ENCODE measurements around the gene KLF17.

KLF17 gene

DNA sequence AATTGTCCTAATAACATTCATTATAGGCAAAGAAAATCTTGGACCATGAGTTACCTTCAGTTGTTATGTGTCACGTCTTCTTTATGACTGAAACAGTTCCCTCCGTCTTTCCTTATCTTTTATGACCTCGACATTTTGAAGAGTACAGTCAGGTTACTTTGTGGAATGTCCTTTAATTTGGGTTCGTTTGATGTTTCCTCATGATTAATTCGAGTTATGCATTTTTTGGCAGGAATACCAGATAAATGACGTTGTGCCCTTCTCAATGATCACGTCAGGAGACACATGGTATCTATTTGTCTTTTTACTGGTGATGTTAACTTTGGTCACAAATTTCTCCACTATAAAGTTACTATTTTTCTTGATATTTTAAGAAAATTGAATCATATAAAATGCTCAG, 17.3 kb upstream of the KLF17 start:
- Histone ChIP-seq H4K20me1 (ENCODE audit: control insufficient read depth, insufficient read depth, low read depth, low read length) (no peaks in the 10 kb centered on the region), H3K27ac (ENCODE audit: low read depth, low read length) (no peak overlapping the region), H3K4me1 (ENCODE audit: control insufficient read depth, low read length) (no peaks in the 10 kb centered on the region), H3K4me3 (ENCODE audit: low read length) (no peak overlapping the region), H3K36me3 (ENCODE audit: control insufficient read depth, low read length) (no peaks in the 10 kb centered on the region), H3F3A (ENCODE audit: control insufficient read depth, insufficient read depth) (no peaks in the 10 kb centered on the region), H3K27me3 (ENCODE audit: control insufficient read depth, low read length) (no peaks in the 10 kb centered on the region), H3K79me2 (ENCODE audit: control insufficient read depth, low read length) (no peaks in the 10 kb centered on the region), H3K4me2 (ENCODE audit: low read length) (no peak overlapping the region), H3K9me2 (replicated peaks; ENCODE audit: control insufficient read depth, low read length) (no peaks in the 10 kb centered on the region), H3K9me3 (ENCODE audit: control insufficient read depth, insufficient read depth, low read length) (no peaks in the 10 kb centered on the region)
- no peak for TF ChIP-seq EZH2phosphoT487 (IDR thresholded peaks at IDR 0.05; ENCODE audit: borderline replicate concordance, low read length)
- TF ChIP-seq, protein P1, sequence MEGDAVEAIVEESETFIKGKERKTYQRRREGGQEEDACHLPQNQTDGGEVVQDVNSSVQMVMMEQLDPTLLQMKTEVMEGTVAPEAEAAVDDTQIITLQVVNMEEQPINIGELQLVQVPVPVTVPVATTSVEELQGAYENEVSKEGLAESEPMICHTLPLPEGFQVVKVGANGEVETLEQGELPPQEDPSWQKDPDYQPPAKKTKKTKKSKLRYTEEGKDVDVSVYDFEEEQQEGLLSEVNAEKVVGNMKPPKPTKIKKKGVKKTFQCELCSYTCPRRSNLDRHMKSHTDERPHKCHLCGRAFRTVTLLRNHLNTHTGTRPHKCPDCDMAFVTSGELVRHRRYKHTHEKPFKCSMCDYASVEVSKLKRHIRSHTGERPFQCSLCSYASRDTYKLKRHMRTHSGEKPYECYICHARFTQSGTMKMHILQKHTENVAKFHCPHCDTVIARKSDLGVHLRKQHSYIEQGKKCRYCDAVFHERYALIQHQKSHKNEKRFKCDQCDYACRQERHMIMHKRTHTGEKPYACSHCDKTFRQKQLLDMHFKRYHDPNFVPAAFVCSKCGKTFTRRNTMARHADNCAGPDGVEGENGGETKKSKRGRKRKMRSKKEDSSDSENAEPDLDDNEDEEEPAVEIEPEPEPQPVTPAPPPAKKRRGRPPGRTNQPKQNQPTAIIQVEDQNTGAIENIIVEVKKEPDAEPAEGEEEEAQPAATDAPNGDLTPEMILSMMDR (IDR thresholded peaks at IDR 0.05; ENCODE audit: low read depth, low read length, poor library complexity, severe bottlenecking), result no peak

DNA sequence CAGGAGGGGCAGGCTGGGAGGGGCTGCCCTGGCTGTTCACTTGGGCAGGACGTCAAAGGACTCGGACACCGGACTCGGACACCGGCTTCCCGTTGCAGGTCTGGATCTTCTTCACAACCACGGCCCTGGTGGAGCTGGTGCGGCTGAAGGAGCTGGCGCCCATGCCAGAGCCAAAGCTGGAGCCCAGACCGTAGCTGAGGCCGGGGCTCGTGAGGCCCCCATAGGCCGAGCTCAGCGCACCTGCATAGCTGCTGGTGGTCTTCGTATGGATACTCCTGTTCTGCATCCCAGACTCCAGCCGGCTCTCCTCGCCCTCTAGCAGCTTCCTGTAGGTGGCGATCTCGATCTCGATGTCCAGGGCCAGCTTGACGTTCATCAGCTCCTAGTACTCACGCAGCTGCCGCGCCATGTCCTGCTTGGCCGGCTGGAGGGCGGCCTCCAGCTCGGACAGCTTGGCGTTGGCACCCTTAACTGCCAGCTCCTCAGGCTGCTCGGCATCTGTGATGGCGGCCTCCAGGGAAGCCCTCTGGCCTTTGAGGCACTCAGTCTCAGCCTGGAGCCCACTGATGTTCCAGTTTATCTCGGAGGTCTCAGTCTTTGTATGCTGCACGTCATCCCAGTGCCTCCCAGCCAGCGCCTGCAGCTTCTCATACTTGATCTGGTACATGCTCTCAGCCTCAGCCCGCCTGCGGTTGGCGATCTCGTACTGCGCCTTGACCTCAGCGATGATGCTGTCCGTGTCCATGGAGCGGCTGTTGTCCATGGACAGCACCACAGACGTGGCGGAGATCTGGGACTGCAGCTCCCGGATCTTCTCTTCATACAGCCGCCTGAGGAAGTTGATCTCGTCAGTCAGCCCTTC, 15.1 kb upstream of the KLF17 start:
- no peak overlapping the region for H3K27ac ChIP-seq (ENCODE audit: low read depth, low read length)
- no peaks in the 10 kb centered on the region for H3K9me3 ChIP-seq (ENCODE audit: control insufficient read depth, insufficient read depth, low read length)
- H3K4me3 ChIP-seq (ENCODE audit: low read length), result no peak overlapping the region
- H3K27me3 ChIP-seq (ENCODE audit: control insufficient read depth, low read length), result no peaks in the 10 kb centered on the region
- no peaks in the 10 kb centered on the region for H3K9me2 ChIP-seq (replicated peaks; ENCODE audit: control insufficient read depth, low read length)
- no peaks in the 10 kb centered on the region for H3K79me2 ChIP-seq (ENCODE audit: control insufficient read depth, low read length)
- H4K20me1 ChIP-seq (ENCODE audit: control insufficient read depth, insufficient read depth, low read depth, low read length), result no peaks in the 10 kb centered on the region
- TF ChIP-seq, protein P1 (IDR thresholded peaks at IDR 0.05; ENCODE audit: low read depth, low read length, poor library complexity, severe bottlenecking), result peak; percentile 24
- no peak for TF ChIP-seq EZH2phosphoT487 (IDR thresholded peaks at IDR 0.05; ENCODE audit: borderline replicate concordance, low read length)
- no peaks in the 10 kb centered on the region for H3K4me1 ChIP-seq (ENCODE audit: control insufficient read depth, low read length)
- H3F3A ChIP-seq (ENCODE audit: control insufficient read depth, insufficient read depth), result no peaks in the 10 kb centered on the region
- no peak overlapping the region for H3K4me2 ChIP-seq (ENCODE audit: low read length)
- no peaks in the 10 kb centered on the region for H3K36me3 ChIP-seq (ENCODE audit: control insufficient read depth, low read length)

- Histone ChIP-seq H4K20me1 (ENCODE audit: control insufficient read depth, insufficient read depth, low read depth, low read length) (no peaks in the 10 kb centered on the region), H3K9me2 (replicated peaks; ENCODE audit: control insufficient read depth, low read length) (no peaks in the 10 kb centered on the region), H3K36me3 (ENCODE audit: control insufficient read depth, low read length) (no peaks in the 10 kb centered on the region), H3K9me3 (ENCODE audit: control insufficient read depth, insufficient read depth, low read length) (no peaks in the 10 kb centered on the region), H3F3A (ENCODE audit: control insufficient read depth, insufficient read depth) (no peaks in the 10 kb centered on the region), H3K4me3 (ENCODE audit: low read length) (no peak overlapping the region), H3K4me2 (ENCODE audit: low read length) (no peak overlapping the region), H3K4me1 (ENCODE audit: control insufficient read depth, low read length) (no peaks in the 10 kb centered on the region), H3K79me2 (ENCODE audit: control insufficient read depth, low read length) (no peaks in the 10 kb centered on the region), H3K27me3 (ENCODE audit: control insufficient read depth, low read length) (peaks cover 2% of the 10 kb centered on the region; the same call in 1 of the 2 replicates), H3K27ac (ENCODE audit: low read depth, low read length) (no peak overlapping the region)
- TF ChIP-seq, protein P1 (IDR thresholded peaks at IDR 0.05; ENCODE audit: low read depth, low read length, poor library complexity, severe bottlenecking), result no peak
These were observed 12.8 kb upstream of the KLF17 start for GRCh38 chr1:44105810-44106209.
